OCI-LY1 (cell line): ENCODE results near the gene PDE11A.
A peak's percentile ranks its signal among the peaks of the same experiment; 100 is the strongest.

Experiments
- H2AFZ ChIP-seq: fragments of 200-600 bp; sonication (generic), shearing (Covaris generic); 2 replicates; pipeline ENCODE4 v1.6.0; 2014; ENCODE audit warnings: antibody characterized with exemption, mild to moderate bottlenecking, low read length
- H3F3A ChIP-seq: fragments of 200-600 bp; sonication (generic), shearing (Covaris generic); 2 replicates; pipeline ENCODE4 v1.6.0; 2014; ENCODE audit warnings: mild to moderate bottlenecking, antibody characterized with exemption, low read length, moderate library complexity; ENCODE audit not compliant: insufficient read depth
- H3K27ac ChIP-seq: fragments of 200-600 bp; sonication (generic); 2 replicates; pipeline ENCODE4 v1.5.1; 2014; ENCODE audit warnings: low read length, mixed run types, mild to moderate bottlenecking, low read depth; ENCODE audit not compliant: poor library complexity, severe bottlenecking
- H3K27me3 ChIP-seq: fragments of 200-600 bp; sonication (generic); 2 replicates; pipeline ENCODE4 v1.6.0; 2014; ENCODE audit warnings: antibody characterized with exemption, mild to moderate bottlenecking, low read length, moderate library complexity; ENCODE audit not compliant: insufficient read depth
- H3K36me3 ChIP-seq: fragments of 200-600 bp; sonication (generic); 2 replicates; pipeline ENCODE4 v1.6.1; 2014; ENCODE audit warnings: mild to moderate bottlenecking, antibody characterized with exemption, low read length, moderate library complexity, mixed read lengths; ENCODE audit not compliant: insufficient read depth
- H3K4me1 ChIP-seq: fragments of 200-600 bp; sonication (generic); 2 replicates; pipeline ENCODE4 v1.5.1; 2014; ENCODE audit warnings: mild to moderate bottlenecking, low read length, moderate library complexity; ENCODE audit not compliant: insufficient read depth, severe bottlenecking
- H3K4me2 ChIP-seq: fragments of 200-600 bp; sonication (generic), shearing (Covaris generic); 2 replicates; pipeline ENCODE4 v1.6.1; 2014; ENCODE audit warnings: low read length
- H3K4me3 ChIP-seq: fragments of 200-600 bp; sonication (generic); 2 replicates; pipeline ENCODE4 v1.5.1; 2014; ENCODE audit warnings: low read length, low read depth, mild to moderate bottlenecking, mixed read lengths; ENCODE audit not compliant: poor library complexity, severe bottlenecking
- H3K79me2 ChIP-seq: fragments of 200-600 bp; shearing (Covaris generic); 2 replicates; pipeline ENCODE4 v1.6.1; 2016; ENCODE audit warnings: mixed run types, low read length, mixed read lengths; ENCODE audit not compliant: insufficient read depth
- H3K9ac ChIP-seq: fragments of 200-600 bp; sonication (generic), shearing (Covaris generic); 2 replicates; pipeline ENCODE4 v1.6.1; 2014; ENCODE audit warnings: mild to moderate bottlenecking, low read length, mixed read lengths
- H3K9me2 ChIP-seq: fragments of 200-600 bp; sonication (generic), shearing (Covaris generic); 2 replicates; pipeline ENCODE4 v1.6.1; 2014; ENCODE audit warnings: low read depth, mild to moderate bottlenecking, low read length, mixed read lengths
- H3K9me3 ChIP-seq: fragments of 200-600 bp; shearing (Covaris generic); 2 replicates; pipeline ENCODE4 v1.6.1; 2014; ENCODE audit warnings: low read length, mixed read lengths
- H4K20me1 ChIP-seq: fragments of 200-600 bp; sonication (generic), shearing (Covaris generic); 2 replicates; pipeline ENCODE4 v1.6.0; 2016; ENCODE audit warnings: mild to moderate bottlenecking, low read length; ENCODE audit not compliant: insufficient read depth
- EZH2 ChIP-seq: fragments of 200-600 bp; sonication (generic), shearing (Covaris generic); IDR thresholded peaks from 2 replicates; pipeline ENCODE4 v1.8.0; 2017; ENCODE audit warnings: borderline replicate concordance, mixed run types, mild to moderate bottlenecking, antibody characterized with exemption, low read length, moderate library complexity, mixed read lengths
- TF ChIP-seq, protein P1 (sequence below): fragments of 200-600 bp; sonication (generic), shearing (Covaris generic); IDR thresholded peaks from 2 replicates; pipeline ENCODE4 v1.5.1; 2017; ENCODE audit warnings: mild to moderate bottlenecking, antibody characterized with exemption, low read length, moderate library complexity, mixed read lengths

Gene PDE11A

GRCh38 chr2:177782613-177783012 lies 290.0 kb downstream of the PDE11A start:
- H3K9me3 ChIP-seq, result no peaks in the 10 kb centered on the region
- no peaks in the 10 kb centered on the region for H3F3A ChIP-seq
- no peak overlapping the region for H3K4me2 ChIP-seq
- H3K27ac ChIP-seq, result no peak overlapping the region
- no peaks in the 10 kb centered on the region for H3K36me3 ChIP-seq
- no peaks in the 10 kb centered on the region for H4K20me1 ChIP-seq
- H3K9me2 ChIP-seq, result no peaks in the 10 kb centered on the region
- H3K4me3 ChIP-seq, result no peak overlapping the region
- no peaks in the 10 kb centered on the region for H3K27me3 ChIP-seq
- no peak overlapping the region for H3K9ac ChIP-seq
- TF ChIP-seq, protein P1, sequence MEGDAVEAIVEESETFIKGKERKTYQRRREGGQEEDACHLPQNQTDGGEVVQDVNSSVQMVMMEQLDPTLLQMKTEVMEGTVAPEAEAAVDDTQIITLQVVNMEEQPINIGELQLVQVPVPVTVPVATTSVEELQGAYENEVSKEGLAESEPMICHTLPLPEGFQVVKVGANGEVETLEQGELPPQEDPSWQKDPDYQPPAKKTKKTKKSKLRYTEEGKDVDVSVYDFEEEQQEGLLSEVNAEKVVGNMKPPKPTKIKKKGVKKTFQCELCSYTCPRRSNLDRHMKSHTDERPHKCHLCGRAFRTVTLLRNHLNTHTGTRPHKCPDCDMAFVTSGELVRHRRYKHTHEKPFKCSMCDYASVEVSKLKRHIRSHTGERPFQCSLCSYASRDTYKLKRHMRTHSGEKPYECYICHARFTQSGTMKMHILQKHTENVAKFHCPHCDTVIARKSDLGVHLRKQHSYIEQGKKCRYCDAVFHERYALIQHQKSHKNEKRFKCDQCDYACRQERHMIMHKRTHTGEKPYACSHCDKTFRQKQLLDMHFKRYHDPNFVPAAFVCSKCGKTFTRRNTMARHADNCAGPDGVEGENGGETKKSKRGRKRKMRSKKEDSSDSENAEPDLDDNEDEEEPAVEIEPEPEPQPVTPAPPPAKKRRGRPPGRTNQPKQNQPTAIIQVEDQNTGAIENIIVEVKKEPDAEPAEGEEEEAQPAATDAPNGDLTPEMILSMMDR, result no peak
- no peak for TF ChIP-seq EZH2
- H3K79me2 ChIP-seq, result no peaks in the 10 kb centered on the region
- no peaks in the 10 kb centered on the region for H3K4me1 ChIP-seq
- H2AFZ ChIP-seq, result no peak overlapping the region

GRCh38 chr2:177778472-177778871 lies 294.1 kb downstream of the PDE11A start:
- no peak overlapping the region for H3K9ac ChIP-seq
- no peak overlapping the region for H3K4me2 ChIP-seq
- H3K36me3 ChIP-seq, result no peaks in the 10 kb centered on the region
- H2AFZ ChIP-seq, result no peak overlapping the region
- no peaks in the 10 kb centered on the region for H3K9me2 ChIP-seq
- no peak for TF ChIP-seq EZH2
- TF ChIP-seq, protein P1, result no peak
- H4K20me1 ChIP-seq, result no peaks in the 10 kb centered on the region
- no peak overlapping the region for H3K4me3 ChIP-seq
- no peaks in the 10 kb centered on the region for H3K27me3 ChIP-seq
- no peaks in the 10 kb centered on the region for H3F3A ChIP-seq
- H3K4me1 ChIP-seq, result no peaks in the 10 kb centered on the region
- H3K79me2 ChIP-seq, result no peaks in the 10 kb centered on the region
- no peaks in the 10 kb centered on the region for H3K9me3 ChIP-seq
- H3K27ac ChIP-seq, result no peak overlapping the region

- no peaks in the 10 kb centered on the region for H3F3A ChIP-seq
- H3K79me2 ChIP-seq, result no peaks in the 10 kb centered on the region
- TF ChIP-seq, protein P1, result peak; percentile 51
- TF ChIP-seq EZH2, result no peak
Observed at GRCh38 chr2:177772529-177772928, 300.0 kb downstream of the PDE11A start.

More at GRCh38 chr2:177772529-177772928, 300.0 kb downstream of the PDE11A start:
- H2AFZ ChIP-seq, result no peak overlapping the region
- H3K27ac ChIP-seq, result no peak overlapping the region
- 0 out of 2 replicates have a peak, but pooled peaks cover 5% of the 10 kb centered on the region for H3K27me3 ChIP-seq
- no peak overlapping the region for H3K9ac ChIP-seq
- no peak overlapping the region for H3K4me3 ChIP-seq
- no peaks in the 10 kb centered on the region for H3K9me3 ChIP-seq
- H3K36me3 ChIP-seq, result no peaks in the 10 kb centered on the region
- no peak overlapping the region for H3K4me2 ChIP-seq
- no peaks in the 10 kb centered on the region for H4K20me1 ChIP-seq
- no peaks in the 10 kb centered on the region for H3K4me1 ChIP-seq
- H3K9me2 ChIP-seq, result no peaks in the 10 kb centered on the region
